Osteoblast (primary cell): Measurements from ENCODE around the gene SLC25A30. TPM values are rescaled to one million over a fixed set of nuclear protein-coding genes. Genes with fewer than 3 reads are reported as not detected.
A peak's percentile ranks its signal among the peaks of the same experiment; 100 is the strongest.

Experiments used
- DNase-seq: peaks from one replicate; pipeline ENCODE4 v3.0.0; 2011; ENCODE audit warnings: low spot score, mixed read lengths; ENCODE audit not compliant: insufficient read length; ENCODE audit errors: missing footprints
- H2AFZ ChIP-seq: 2 replicates; pipeline ENCODE4 v1.6.0; 2011; ENCODE audit warnings: mild to moderate bottlenecking, low read length
- H3K27ac ChIP-seq: 2 replicates; pipeline ENCODE4 v1.5.1; 2011; ENCODE audit warnings: mild to moderate bottlenecking, low read depth, low read length, moderate library complexity
- H3K27me3 ChIP-seq: 2 replicates; pipeline ENCODE4 v1.6.0; 2012; ENCODE audit warnings: mild to moderate bottlenecking, control low read depth, inconsistent platforms, low read length, moderate library complexity; ENCODE audit not compliant: insufficient read depth
- H3K36me3 ChIP-seq: 2 replicates; pipeline ENCODE4 v1.5.1; 2011; ENCODE audit warnings: mild to moderate bottlenecking, low read length, control low read depth, moderate library complexity; ENCODE audit not compliant: insufficient read depth
- H3K4me1 ChIP-seq: 2 replicates; pipeline ENCODE4 v1.5.1; 2011; ENCODE audit warnings: mild to moderate bottlenecking, low read length, control low read depth, moderate library complexity; ENCODE audit not compliant: insufficient read depth
- H3K4me2 ChIP-seq: 2 replicates; pipeline ENCODE4 v1.6.0; 2011; ENCODE audit warnings: mild to moderate bottlenecking, low read length; ENCODE audit not compliant: insufficient read depth
- H3K4me3 ChIP-seq: fragments of 200-600 bp; sonication (generic); 3 replicates; pipeline ENCODE4 v1.5.1; 2012; ENCODE audit warnings: mild to moderate bottlenecking, low read length, inconsistent platforms; ENCODE audit not compliant: insufficient read depth
- H3K79me2 ChIP-seq: 2 replicates; pipeline ENCODE4 v1.6.0; 2012; ENCODE audit warnings: mild to moderate bottlenecking, low read length, control low read depth, inconsistent platforms; ENCODE audit not compliant: insufficient read depth
- H3K9me3 ChIP-seq: 2 replicates; pipeline ENCODE4 v1.5.1; 2011; ENCODE audit warnings: low read depth, low read length, control low read depth
- H4K20me1 ChIP-seq: 2 replicates; pipeline ENCODE4 v1.6.0; 2012; ENCODE audit warnings: mild to moderate bottlenecking, low read length, control low read depth; ENCODE audit not compliant: insufficient read depth
- CTCF ChIP-seq: IDR thresholded peaks from 2 replicates; pipeline ENCODE4 v1.5.1; 2011; ENCODE audit warnings: mild to moderate bottlenecking, low read depth, low read length, moderate library complexity; ENCODE audit errors: extremely low read depth
- total RNA-seq: library from RNA; depleted of rRNA; stranded (reverse); fragments of >200 nt; gene quantifications from 2 replicates; pipeline ENCODE4 v1.2.3, GENCODE V29; 2012

Gene SLC25A30
- total RNA-seq, 1 donor = 11.2 TPM

DNA sequence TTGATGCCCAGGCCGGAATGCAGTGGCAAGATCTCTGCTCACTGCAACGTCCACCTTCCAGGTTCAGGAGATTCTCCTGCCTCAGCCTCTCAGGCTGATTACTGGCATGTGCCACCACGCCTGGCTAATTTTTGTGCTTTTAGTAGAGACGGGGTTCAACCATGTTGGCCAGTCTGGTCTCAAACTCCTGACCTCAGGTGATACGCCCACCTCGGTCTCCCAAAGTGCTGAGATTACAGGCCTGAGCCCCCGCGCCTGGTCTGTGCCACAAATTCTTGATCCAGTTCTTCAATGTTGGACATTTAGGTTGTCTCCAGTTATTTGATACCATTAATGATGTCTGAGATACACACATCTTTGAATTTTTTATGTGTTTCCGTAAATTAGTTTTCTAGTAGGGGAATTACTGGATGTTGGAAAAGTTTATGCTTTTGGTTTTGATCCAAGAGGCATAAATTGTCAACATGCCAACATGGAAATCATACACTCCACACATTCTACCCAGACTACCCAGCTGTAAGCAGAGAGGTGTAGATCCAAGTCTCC, 46.0 kb upstream of the SLC25A30 start:
- no peaks in the 10 kb centered on the region for H3K36me3 ChIP-seq
- H4K20me1 ChIP-seq = peaks cover 33% of the 10 kb centered on the region
- H3K4me2 ChIP-seq = peak overlapping the region; percentile 78
- H3K27me3 ChIP-seq = no peaks in the 10 kb centered on the region
- peaks cover 17% of the 10 kb centered on the region for H3K4me1 ChIP-seq
- peak overlapping the region; percentile 81 for H2AFZ ChIP-seq
- H3K27ac ChIP-seq = peak overlapping the region; percentile 85
- no peak for TF ChIP-seq CTCF
- DNase-seq = no peak
- peak overlapping the region; percentile 85 for H3K4me3 ChIP-seq
- peaks cover 46% of the 10 kb centered on the region for H3K79me2 ChIP-seq
- H3K9me3 ChIP-seq = no peaks in the 10 kb centered on the region

DNA sequence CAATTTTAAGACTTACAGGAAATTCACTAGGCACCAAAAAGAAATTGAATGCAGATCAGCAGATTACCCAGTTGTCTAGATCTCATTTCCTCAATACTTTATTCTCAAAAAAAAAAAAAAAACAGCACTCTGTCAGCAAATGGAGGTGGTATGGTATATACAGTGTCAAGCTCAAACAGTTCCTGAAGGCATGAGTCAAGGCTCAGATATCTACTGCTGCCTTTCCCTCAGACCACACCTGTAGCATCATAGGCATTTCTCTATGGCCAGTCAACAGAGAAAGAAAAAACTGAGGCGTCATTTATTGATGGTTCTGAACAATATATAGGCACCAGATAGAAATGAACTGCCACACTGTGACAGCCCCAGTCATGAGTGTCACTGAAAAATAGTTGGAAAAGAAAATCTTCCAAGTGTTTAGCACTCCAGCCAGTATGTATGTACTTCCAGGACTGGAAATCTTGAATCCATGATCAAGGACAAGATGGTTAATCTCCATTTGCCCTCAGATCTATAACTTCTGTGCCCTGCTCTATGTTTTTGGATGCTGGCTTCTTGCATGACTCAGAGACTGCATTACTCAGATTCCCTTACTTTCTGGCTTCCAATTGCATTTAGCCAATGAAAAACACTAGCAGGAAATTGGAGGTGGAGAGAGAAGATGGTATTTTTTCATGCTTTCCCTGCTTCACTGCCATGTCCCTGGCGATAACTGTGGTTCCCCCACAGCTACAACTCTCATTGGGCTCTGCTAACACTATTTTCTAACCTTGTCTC, 38.2 kb upstream of the SLC25A30 start:
- no peaks in the 10 kb centered on the region for H3K4me1 ChIP-seq
- no peaks in the 10 kb centered on the region for H3K36me3 ChIP-seq
- no peak for TF ChIP-seq CTCF
- H3K27me3 ChIP-seq = no peaks in the 10 kb centered on the region
- no peak overlapping the region for H3K4me3 ChIP-seq
- no peak overlapping the region for H3K4me2 ChIP-seq
- peak overlapping the region; percentile 58 for H2AFZ ChIP-seq
- no peaks in the 10 kb centered on the region for H4K20me1 ChIP-seq
- DNase-seq = peak; percentile 65
- no peaks in the 10 kb centered on the region for H3K9me3 ChIP-seq
- H3K27ac ChIP-seq = no peak overlapping the region
- no peaks in the 10 kb centered on the region for H3K79me2 ChIP-seq

DNA sequence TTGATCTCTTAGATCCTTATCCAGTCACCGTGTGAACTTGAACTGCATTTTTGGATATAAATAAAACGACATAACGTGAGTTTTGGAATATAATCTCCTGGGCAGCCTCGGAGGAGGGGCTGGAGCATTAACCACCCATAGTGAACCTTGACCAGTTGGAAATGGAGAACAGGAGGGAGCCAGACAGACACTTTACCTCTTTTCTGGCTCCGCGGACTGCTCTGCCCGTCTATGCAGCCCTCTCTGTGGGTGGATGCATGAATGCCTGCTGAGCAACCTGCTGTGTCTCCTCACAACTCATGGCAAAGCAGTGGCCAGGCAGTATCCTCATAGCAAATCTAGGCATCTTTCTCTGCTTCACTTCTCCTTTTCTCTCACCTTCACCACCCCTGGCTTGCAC, 36.0 kb upstream of the SLC25A30 start:
- no peak overlapping the region for H3K4me3 ChIP-seq
- H3K79me2 ChIP-seq = no peaks in the 10 kb centered on the region
- DNase-seq = no peak
- H3K4me1 ChIP-seq = no peaks in the 10 kb centered on the region
- no peaks in the 10 kb centered on the region for H3K9me3 ChIP-seq
- H3K36me3 ChIP-seq = no peaks in the 10 kb centered on the region
- H3K4me2 ChIP-seq = no peak overlapping the region
- H4K20me1 ChIP-seq = no peaks in the 10 kb centered on the region
- H3K27ac ChIP-seq = no peak overlapping the region
- no peaks in the 10 kb centered on the region for H3K27me3 ChIP-seq
- no peak for TF ChIP-seq CTCF
- H2AFZ ChIP-seq = no peak overlapping the region

- Histone ChIP-seq H3K27ac (no peak overlapping the region), H3K4me1 (peaks cover 2% of the 10 kb centered on the region), H3K27me3 (no peaks in the 10 kb centered on the region), H3K9me3 (no peaks in the 10 kb centered on the region), H2AFZ (no peak overlapping the region), H4K20me1 (no peaks in the 10 kb centered on the region), H3K4me2 (no peak overlapping the region), H3K4me3 (no peak overlapping the region), H3K36me3 (no peaks in the 10 kb centered on the region), H3K79me2 (no peaks in the 10 kb centered on the region)
- no peak for TF ChIP-seq CTCF
- DNase-seq = no peak
These were observed 33.1 kb upstream of the SLC25A30 start for GRCh38 chr13:45451282-45451681.
